ENCODE results near the gene GALNT12.

DNA sequence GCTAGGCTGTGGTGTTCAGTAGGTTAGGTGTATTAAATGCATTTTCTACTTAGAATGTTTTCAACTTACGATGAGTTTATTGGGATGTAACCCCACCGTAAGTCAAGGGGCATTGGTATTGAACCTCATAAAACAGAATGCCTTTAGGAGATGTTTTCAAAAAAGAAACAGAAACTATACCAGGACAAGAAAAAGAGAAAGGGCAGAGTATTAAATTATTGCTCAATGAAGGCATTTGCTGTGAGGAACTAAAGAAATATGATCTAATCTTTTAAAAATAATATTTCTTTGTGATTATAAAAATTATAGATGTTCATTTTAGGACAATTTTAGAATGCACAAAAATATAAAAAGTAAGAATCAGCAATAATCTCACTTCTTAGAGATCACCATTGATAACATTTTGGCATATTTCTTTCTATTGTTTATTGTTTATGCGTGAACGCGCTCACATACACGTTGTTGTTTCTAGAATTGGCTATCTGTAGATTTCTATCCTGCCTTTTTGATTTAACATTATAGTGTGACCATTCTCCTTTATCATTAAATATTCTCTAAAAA lies 8.0 kb downstream of the GALNT12 start:
- TF ChIP-seq, protein P1, sequence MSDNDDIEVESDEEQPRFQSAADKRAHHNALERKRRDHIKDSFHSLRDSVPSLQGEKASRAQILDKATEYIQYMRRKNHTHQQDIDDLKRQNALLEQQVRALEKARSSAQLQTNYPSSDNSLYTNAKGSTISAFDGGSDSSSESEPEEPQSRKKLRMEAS (IDR thresholded peaks at IDR 0.05), result no peak
- TF ChIP-seq, protein P2, sequence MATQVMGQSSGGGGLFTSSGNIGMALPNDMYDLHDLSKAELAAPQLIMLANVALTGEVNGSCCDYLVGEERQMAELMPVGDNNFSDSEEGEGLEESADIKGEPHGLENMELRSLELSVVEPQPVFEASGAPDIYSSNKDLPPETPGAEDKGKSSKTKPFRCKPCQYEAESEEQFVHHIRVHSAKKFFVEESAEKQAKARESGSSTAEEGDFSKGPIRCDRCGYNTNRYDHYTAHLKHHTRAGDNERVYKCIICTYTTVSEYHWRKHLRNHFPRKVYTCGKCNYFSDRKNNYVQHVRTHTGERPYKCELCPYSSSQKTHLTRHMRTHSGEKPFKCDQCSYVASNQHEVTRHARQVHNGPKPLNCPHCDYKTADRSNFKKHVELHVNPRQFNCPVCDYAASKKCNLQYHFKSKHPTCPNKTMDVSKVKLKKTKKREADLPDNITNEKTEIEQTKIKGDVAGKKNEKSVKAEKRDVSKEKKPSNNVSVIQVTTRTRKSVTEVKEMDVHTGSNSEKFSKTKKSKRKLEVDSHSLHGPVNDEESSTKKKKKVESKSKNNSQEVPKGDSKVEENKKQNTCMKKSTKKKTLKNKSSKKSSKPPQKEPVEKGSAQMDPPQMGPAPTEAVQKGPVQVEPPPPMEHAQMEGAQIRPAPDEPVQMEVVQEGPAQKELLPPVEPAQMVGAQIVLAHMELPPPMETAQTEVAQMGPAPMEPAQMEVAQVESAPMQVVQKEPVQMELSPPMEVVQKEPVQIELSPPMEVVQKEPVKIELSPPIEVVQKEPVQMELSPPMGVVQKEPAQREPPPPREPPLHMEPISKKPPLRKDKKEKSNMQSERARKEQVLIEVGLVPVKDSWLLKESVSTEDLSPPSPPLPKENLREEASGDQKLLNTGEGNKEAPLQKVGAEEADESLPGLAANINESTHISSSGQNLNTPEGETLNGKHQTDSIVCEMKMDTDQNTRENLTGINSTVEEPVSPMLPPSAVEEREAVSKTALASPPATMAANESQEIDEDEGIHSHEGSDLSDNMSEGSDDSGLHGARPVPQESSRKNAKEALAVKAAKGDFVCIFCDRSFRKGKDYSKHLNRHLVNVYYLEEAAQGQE (IDR thresholded peaks at IDR 0.05; ENCODE audit: low read depth), result no peak
- TF ChIP-seq YY1 (IDR thresholded peaks at IDR 0.05; ENCODE audit: low read depth) (no peak), CEBPB (IDR thresholded peaks at IDR 0.05) (no peak), TCF12 (IDR thresholded peaks at IDR 0.05; ENCODE audit: low read depth) (no peak), EP300 (IDR thresholded peaks at IDR 0.05; ENCODE audit: borderline replicate concordance) (no peak), TAF1 (IDR thresholded peaks at IDR 0.05; ENCODE audit: low read depth) (no peak), TEAD4 (IDR thresholded peaks at IDR 0.05) (no peak), NFIC (IDR thresholded peaks at IDR 0.05) (no peak)
